Activated CD8-positive, alpha-beta memory T cell treated with anti-CD3 and anti-CD28 coated beads for 36 hours (primary cell): ENCODE data around the gene WFDC8. TPM values are rescaled to one million over a fixed set of nuclear protein-coding genes. Genes with fewer than 3 reads are reported as not detected.
"Not testable (repeated sequence)": the region's sequence is repeated elsewhere in the genome, so short reads cannot be mapped to it uniquely, and the experiment has no call there.

Experiments used
- CTCF ChIA-PET: fragments of 350-600 bp; sonication (Branson Sonifier 250); formaldehyde crosslinking; loops from one replicate; lab custom pipeline; 2021; ENCODE audit warnings: antibody characterized with exemption; lab: Charles Lee
- POLR2A ChIA-PET: fragments of 350-600 bp; sonication (Branson Sonifier 250); formaldehyde crosslinking; loops from one replicate; lab custom pipeline; 2021; ENCODE audit warnings: antibody characterized with exemption; lab: Charles Lee
- total RNA-seq, 2 experiments: library from RNA; stranded (reverse); gene quantifications; one replicate each; pipeline ENCODE4 v1.2.3, GENCODE V29; 2021

Gene WFDC8
- not detected for total RNA-seq

GRCh38 chr20:45579184-45579583 is at the start of gene WFDC8:
TSS of gene WFDC8 (minus strand) at chr20:45579284. CDS start at chr20:45579247, 37 bp downstream.
- ChIA-PET POLR2A (no interaction called here), CTCF (interaction anchor here (0.7 to 1.3 kb wide), 2 partner anchors 136 to 191 kb away, joined by 3 to 4 read pairs; no protein-coding TSS in a partner anchor)

DNA sequence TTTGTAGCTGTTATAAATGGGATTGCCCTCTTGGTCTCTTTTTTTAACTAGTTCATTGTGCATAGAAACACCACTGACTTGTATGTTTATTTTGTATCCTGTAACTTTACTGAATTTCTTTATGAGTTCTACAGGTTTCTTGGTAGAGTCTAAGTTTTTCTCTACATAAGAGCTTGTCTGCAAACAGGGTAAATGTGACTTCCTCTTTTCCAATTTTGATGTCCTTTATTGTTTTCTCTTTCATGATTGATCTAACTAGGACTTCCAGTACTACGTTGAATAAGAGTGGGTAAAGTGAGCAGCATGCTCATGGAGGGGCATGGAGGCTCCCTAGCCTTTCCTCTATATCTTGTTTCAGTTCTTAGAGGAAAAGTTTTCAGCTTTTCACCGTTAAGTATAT is 47.5 kb upstream of the WFDC8 start:
- ChIA-PET POLR2A (no interaction called here), CTCF (interaction anchor here (0.6 to 3.6 kb wide), 2 partner anchors 145 to 146 kb away, joined by 3 to 12 read pairs; no protein-coding TSS in a partner anchor)

DNA sequence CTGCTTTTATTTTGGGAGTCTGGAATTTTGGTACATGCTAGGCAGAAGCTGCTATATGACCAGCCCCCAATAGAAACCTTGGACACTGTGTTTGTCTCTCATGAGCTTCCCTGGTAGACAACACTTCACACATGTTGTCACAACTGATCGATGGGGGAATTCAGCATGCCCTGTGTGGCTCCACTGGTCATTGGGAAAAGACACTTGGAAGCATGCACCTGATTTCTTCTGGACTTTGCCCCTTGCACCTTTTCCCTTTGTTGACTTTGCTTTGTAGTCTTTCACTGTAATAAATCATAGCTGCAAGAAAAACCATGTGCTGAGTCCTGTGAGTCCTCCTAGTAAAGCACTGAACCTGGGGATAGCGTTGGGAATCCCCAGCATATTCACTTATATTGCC is 42.5 kb upstream of the WFDC8 start:
- POLR2A ChIA-PET: no interaction called here
- CTCF ChIA-PET: no interaction called here

- ChIA-PET CTCF (interaction anchor here (0.8 kb wide), 1 partner anchor 153 kb away, joined by 3 read pairs; no protein-coding TSS in a partner anchor), POLR2A (no interaction called here)
Observed at GRCh38 chr20:45617591-45617990, 38.5 kb upstream of the WFDC8 start.

DNA sequence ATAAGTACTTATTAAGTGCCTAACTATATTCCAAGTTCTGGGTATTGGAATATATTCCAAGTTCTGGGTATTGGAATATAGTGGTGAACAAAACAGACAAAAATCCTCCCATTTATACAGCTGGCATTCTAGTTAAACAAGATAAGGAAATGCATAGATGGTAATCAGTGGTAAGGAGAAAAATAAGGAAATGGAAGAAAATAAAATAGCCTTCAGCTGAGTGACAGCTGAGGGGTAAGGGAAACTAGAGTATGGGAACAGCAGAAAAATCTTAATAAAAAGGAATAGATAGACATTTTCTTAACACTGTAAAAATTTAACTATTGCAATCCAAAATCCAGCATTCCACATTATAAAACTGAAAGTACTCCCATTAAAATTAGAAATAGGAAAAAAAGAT is 33.2 kb upstream of the WFDC8 start:
- CTCF ChIA-PET: interaction anchor here (0.6 kb wide), 1 partner anchor 227 kb away, joined by 3 read pairs; no protein-coding TSS in a partner anchor
- POLR2A ChIA-PET: no interaction called here

DNA sequence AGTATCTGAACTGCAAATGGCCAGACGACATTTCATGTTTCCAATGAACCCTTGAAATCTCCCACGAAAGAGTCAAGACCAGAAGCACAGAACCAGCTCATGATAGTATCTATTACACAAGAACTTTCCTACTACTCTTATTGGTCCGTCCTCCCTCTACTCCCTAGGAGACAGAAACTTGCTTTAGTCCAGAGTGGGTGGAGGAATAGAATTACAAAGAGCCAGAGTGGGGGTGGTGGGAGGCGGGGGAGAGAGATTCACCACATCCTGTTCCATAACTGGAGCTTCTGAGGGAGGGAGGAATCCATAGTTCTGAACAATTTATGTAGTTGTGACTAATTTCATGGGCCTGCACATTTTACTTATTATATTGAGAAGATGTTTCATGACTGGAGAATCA is 32.0 kb upstream of the WFDC8 start:
- POLR2A ChIA-PET: no interaction called here

GRCh38 chr20:45607810-45608209 is 28.7 kb upstream of the WFDC8 start:
- ChIA-PET POLR2A (no interaction called here), CTCF (no interaction called here)

More for the DNA sequence above, 32.0 kb upstream of the WFDC8 start:
- CTCF ChIA-PET: interaction anchor here (0.6 to 1.5 kb wide), 2 partner anchors 161 to 226 kb away, joined by 3 read pairs; no protein-coding TSS in a partner anchor

DNA sequence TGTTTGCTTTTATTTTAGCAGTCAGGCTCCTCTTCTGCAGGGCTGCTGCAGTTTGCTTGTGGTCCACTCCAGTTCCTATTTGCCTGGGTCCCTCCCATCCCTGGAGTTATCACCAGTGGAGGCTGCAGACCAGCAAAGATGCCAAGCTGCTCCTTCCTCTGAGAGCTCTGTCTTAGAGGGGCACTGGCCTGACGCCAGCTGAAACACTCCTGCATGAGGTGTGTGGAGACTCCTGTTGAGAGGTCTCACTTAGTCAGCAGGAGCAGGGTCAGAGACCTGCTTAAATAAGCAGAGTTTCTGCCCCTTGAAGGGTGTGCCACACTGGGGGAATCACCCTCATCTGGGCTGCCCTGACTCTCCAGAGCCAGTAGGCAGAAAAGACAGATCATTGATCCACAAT is 16.2 kb upstream of the WFDC8 start:
- ChIA-PET POLR2A (no interaction called here), CTCF (no interaction called here)

GRCh38 chr20:45593498-45593897 is 14.4 kb upstream of the WFDC8 start:
- ChIA-PET POLR2A (no interaction called here), CTCF (interaction anchor here (2.9 kb wide), 1 partner anchor 178 kb away, joined by 18 read pairs; no protein-coding TSS in a partner anchor)

GRCh38 chr20:45592574-45593189 is 13.6 kb upstream of the WFDC8 start:
- POLR2A ChIA-PET: no interaction called here
- CTCF ChIA-PET: interaction anchor here (2.9 kb wide), 1 partner anchor 178 kb away, joined by 18 read pairs; no protein-coding TSS in a partner anchor

DNA sequence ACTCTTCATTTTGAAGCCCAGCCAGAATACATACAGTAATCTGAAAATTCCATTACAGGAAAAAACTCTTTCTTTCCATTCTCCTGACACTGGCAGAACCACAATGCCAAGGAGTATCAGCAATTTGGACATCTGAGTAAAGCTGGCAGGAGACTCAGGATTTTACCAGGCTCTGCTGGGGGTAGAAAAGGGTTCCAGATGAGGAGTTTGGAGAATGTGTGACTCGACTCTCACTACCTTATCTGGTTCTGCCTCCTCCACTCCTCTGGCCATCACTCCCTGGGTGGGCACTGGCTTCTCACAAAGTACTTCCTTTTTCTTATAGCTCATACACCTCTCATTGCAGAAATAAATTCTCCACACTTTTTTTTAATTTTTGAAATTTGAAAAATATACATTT is 10.6 kb upstream of the WFDC8 start:
- CTCF ChIA-PET: interaction anchor here (1.9 kb wide), 1 partner anchor 182 kb away, joined by 5 read pairs; no protein-coding TSS in a partner anchor
- POLR2A ChIA-PET: no interaction called here

- CTCF ChIA-PET: interaction anchor here (1.9 kb wide), 1 partner anchor 183 kb away, joined by 5 read pairs; no protein-coding TSS in a partner anchor
- POLR2A ChIA-PET: no interaction called here
Observed at GRCh38 chr20:45588800-45589199, 9.7 kb upstream of the WFDC8 start.

GRCh38 chr20:45585986-45586385 is 6.9 kb upstream of the WFDC8 start:
- CTCF ChIA-PET: interaction anchor here (0.6 kb wide), 1 partner anchor 127 kb away, joined by 3 read pairs; no protein-coding TSS in a partner anchor

GRCh38 chr20:45584294-45584693 is 5.2 kb upstream of the WFDC8 start:
- CTCF ChIA-PET: interaction anchor here (1.1 kb wide), 1 partner anchor 187 kb away, joined by 3 read pairs; no protein-coding TSS in a partner anchor
- POLR2A ChIA-PET: not testable (repeated sequence)

More at GRCh38 chr20:45585986-45586385, 6.9 kb upstream of the WFDC8 start:
- POLR2A ChIA-PET: not testable (repeated sequence)

GRCh38 chr20:45583502-45583901 is 4.4 kb upstream of the WFDC8 start:
- ChIA-PET CTCF (interaction anchor here (1.1 kb wide), 1 partner anchor 188 kb away, joined by 3 read pairs; no protein-coding TSS in a partner anchor), POLR2A (no interaction called here)

GRCh38 chr20:45581702-45582101 is 2.6 kb upstream of the WFDC8 start:
- CTCF ChIA-PET: no interaction called here

DNA sequence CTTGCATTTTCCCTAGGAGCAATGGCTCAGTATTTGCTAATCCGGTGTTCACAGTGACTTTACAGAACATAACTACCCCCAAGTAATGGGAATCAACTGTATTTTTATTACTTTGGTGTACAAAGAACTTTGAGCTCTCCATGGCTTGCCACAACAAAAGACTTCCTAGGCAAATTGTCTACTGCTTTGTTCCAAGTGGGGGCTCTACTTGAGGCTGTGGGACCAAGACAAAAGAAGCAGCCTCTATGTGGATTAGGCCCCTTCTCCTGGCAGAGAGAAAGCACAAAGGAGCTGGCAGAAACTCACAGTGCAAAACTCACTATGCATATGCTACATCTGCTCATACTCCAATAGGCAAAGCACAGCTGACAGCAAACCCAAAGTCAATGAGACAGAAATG is 853 bp downstream of the WFDC8 start:
- POLR2A ChIA-PET: no interaction called here
- CTCF ChIA-PET: interaction anchor here (1.3 kb wide), 1 partner anchor 192 kb away, joined by 4 read pairs; no protein-coding TSS in a partner anchor

More at GRCh38 chr20:45581702-45582101, 2.6 kb upstream of the WFDC8 start:
- POLR2A ChIA-PET: no interaction called here

DNA sequence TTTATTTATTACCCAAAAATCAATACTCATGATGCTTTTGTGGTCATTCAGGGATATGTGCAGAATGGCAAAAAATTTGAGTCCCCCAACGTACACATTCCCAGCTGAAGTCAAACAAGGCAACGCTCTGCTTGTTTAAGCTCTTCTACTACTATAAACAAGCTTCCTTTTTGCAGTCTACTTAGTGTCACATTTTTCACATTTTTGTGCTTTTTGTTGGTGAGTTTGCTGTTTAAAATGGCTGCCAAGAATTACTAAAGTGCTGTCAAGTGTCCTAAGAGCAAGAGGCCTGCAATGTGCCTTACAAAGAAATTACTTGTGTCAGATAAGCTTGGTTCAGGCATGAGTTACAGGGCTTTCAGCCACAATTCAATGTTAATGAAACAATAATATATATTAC is 2.1 kb downstream of the WFDC8 start:
- ChIA-PET CTCF (no interaction called here), POLR2A (no interaction called here)

DNA sequence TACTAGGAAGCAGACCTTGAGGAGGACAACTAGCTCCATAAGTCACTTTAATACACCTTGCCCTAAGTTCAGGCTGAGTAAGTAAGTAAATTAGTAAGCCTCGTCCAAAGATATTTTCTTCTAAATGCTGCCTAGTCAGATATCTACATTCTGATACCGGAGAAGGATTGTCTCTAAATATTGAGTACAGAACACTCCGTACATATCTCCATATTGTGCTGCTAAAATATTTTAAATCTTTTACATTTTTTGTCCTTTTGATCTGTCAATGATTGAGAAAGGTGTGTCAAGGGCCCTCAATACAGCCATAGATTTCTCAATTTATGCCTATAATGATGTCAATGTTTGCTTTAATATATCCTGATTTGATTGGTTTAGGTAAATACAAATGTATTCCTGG is 3.2 kb downstream of the WFDC8 start:
- CTCF ChIA-PET: no interaction called here
- POLR2A ChIA-PET: no interaction called here

DNA sequence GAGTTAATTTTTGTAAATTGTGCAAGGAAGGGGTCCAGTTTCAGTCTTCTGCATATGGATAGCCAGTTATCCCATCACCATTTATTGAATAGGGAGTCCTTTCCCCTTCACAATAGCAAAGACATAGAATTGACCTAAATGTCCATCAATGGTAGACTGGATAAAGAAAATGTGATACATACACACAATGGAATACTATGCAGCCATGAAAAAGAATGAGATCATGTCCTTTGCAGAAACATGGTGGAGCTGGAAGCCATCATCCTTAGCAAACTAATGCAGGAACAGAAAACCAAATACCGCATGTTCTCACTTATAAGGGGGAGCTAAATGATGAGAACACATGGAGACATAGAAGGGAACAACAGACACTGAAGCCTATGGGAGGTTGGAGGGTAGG is 9.4 kb downstream of the WFDC8 start:
- CTCF ChIA-PET, POLR2A ChIA-PET: not testable (repeated sequence)
